GM12865 (cell line): ENCODE data around the gene NAP1L1.
A peak's percentile ranks its signal among the peaks of the same experiment; 100 is the strongest.

Source experiments
- DNase-seq: peaks from one replicate; pipeline ENCODE4 v3.0.0; 2010; ENCODE audit warnings: low read depth
- H3K4me3 ChIP-seq: 2 replicates; pipeline ENCODE4 v1.5.1; 2011; ENCODE audit warnings: mild to moderate bottlenecking, low read depth, low read length, control low read depth
- TF ChIP-seq, protein P1 (sequence below): IDR thresholded peaks from 2 replicates; pipeline ENCODE4 v1.5.1; 2011; ENCODE audit warnings: low read length, control low read depth, low read depth, inconsistent platforms; ENCODE audit not compliant: insufficient read depth; ENCODE audit errors: missing control alignments

The NAP1L1 gene

DNA sequence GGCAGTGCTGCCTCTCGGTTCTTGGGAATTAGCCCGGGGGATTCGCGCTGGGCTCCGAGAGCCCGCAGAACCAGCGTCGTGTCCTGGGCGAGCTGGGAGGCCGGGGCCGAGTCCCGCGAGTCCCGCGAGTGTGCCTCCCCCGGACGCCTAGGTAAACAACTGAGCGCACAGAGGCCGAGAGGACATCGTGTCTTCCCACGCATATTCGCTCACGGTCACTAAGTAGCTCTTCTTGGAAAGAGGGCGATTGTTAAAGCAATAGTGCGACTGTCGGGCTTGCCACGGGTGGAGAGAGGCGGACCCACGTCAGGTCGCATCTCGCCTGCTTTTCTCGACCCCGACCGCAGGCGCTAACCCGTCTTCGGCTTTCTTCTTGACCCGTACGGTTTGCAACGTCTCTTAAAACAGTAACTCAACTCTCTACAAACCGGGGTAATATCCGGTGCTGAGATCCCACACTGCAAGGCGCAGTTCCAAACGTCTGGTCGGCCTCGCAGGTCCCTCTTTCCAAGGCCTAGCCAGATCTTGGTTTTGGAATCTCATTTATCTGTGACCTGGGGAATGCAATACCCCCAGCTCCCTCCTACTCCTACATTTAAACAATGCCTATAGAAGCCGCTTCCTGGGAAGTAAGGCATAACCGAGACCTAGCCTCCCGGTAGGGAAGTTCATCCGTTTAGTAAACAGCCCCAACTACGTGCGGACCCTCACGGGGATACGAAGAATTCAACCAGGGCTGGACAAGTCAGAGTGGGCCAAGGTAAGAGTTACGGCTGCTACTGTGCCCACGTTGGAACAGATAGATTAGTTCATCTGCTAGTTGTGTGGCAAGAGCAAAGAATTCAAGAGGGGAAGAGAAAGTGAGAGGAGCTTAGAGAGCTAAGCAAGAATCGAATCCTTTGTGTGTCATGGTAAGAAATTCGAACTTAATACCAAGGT is 52.2 kb downstream of the NAP1L1 start:
- TF ChIP-seq, protein P1, sequence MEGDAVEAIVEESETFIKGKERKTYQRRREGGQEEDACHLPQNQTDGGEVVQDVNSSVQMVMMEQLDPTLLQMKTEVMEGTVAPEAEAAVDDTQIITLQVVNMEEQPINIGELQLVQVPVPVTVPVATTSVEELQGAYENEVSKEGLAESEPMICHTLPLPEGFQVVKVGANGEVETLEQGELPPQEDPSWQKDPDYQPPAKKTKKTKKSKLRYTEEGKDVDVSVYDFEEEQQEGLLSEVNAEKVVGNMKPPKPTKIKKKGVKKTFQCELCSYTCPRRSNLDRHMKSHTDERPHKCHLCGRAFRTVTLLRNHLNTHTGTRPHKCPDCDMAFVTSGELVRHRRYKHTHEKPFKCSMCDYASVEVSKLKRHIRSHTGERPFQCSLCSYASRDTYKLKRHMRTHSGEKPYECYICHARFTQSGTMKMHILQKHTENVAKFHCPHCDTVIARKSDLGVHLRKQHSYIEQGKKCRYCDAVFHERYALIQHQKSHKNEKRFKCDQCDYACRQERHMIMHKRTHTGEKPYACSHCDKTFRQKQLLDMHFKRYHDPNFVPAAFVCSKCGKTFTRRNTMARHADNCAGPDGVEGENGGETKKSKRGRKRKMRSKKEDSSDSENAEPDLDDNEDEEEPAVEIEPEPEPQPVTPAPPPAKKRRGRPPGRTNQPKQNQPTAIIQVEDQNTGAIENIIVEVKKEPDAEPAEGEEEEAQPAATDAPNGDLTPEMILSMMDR: no peak
- peak; percentile 69 for DNase-seq
- H3K4me3 ChIP-seq: peak overlapping the region; percentile 75

DNA sequence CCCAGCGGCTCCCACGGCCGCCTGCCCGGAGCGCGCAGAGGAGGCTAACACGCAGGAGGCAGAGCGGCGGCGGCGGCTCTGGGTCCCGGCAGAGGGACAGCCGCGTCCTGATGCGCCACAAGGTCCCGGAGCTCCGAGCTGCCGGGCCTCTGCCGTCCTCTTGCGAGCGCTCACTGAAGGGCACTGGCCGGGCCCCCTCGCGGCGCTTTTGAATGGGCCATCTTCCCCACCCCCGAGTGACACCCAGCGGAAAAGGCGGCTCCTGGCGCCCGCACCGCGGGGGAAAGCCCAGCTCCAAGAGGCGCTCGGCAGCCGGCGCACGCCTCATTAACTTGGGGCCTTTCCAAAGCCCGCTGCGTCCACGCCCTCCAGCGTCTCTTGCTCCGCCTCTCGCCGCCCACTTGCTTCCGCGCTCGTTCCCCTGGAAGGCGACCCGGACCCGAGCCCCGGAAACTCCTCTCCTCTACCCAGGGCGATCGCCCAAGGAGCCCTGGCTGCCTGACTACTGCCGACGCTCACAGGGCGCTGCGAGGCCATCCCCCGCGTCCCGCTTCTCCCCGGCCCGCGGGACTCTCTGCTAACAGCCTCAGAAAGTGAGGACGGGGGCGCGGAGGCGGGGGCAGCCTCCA is 53.0 kb downstream of the NAP1L1 start, which contains the start of gene PHLDA1:
Gene PHLDA1, minus strand, starts transcription at position 363 of the 629 bp plus-strand sequence.
- peak within 1 kb of the TSS; percentile 75 for H3K4me3 ChIP-seq
- peak; percentile 96 for DNase-seq
- TF ChIP-seq, protein P1: peak; percentile 49

DNA sequence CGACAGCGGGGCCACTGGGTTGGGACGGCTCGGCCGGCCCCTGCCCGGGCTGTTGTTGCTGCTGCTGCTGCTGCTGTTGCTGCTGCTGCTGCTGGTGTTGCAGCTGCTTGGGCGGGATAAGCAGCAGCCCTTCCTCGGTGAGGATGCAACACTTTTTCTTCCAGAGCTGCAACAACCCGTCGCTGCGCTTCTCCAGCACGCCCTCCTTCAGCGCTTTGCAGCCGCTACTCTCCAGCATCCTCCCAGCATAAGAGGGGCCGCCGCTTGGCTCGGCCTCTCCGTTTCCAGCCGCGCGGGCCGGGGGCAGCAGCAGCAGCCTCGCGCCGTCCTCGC is 53.4 kb downstream of the NAP1L1 start:
- TF ChIP-seq, protein P1: no peak
- no peak for DNase-seq
- peak overlapping the region; percentile 75 for H3K4me3 ChIP-seq

DNA sequence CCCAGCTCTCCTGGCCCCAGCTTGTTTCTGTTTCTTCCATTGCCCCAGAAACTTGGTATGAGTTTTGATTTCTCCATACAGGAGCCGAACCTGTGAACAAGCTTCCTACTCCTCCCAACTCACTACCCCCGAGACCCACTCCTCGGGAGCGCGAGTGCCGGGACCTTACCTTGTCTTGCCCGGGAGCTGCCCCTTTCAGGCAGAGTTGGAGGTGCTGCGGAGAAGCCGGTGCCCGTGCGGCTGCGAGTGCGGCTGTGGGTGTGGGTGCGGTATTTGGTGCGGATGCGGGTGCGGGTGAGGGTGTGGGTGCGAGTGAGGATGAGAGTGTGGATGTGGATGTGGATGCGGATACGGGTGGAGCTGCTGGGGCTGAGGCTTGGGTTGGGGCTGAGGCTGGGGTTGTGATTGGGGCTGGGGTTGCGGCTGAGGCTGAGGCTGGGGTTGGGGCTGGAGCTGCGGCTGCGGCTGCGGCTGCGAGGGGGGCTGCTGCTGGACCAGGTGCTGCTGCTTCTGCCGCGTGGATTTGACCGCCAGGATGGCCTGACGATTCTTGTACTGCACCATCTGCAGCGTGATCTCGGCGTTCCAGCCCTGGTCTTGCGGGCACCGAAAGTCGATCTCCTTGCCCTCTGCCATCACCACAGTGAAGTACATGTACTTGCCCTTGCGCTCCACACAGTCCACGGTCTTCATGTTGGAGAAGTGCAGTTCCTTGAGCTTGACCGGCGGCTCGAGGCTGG is 54.0 kb downstream of the NAP1L1 start:
- H3K4me3 ChIP-seq: peak overlapping the region; percentile 75
- TF ChIP-seq, protein P1: no peak
- peak; percentile 51 for DNase-seq

DNA sequence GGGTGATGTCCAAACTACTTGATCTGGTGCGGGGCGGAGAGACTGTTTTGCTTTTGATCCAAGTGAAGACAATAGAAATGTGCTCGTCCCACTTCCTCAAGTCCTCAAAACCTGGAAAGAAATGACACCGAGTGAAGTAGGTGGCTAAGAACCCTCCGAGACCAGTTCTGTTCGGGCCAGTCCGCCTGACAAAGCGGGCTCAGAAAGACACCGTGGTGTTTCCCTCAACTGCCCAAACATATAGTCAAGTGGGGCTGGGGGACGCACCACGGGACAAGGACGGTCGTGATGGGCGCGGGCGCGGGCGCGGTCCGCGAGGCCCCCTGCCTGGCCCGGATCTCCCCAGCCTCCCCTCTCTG is 54.5 kb downstream of the NAP1L1 start:
- TF ChIP-seq, protein P1: no peak
- no peak for DNase-seq
- peak overlapping the region; percentile 75 for H3K4me3 ChIP-seq

DNA sequence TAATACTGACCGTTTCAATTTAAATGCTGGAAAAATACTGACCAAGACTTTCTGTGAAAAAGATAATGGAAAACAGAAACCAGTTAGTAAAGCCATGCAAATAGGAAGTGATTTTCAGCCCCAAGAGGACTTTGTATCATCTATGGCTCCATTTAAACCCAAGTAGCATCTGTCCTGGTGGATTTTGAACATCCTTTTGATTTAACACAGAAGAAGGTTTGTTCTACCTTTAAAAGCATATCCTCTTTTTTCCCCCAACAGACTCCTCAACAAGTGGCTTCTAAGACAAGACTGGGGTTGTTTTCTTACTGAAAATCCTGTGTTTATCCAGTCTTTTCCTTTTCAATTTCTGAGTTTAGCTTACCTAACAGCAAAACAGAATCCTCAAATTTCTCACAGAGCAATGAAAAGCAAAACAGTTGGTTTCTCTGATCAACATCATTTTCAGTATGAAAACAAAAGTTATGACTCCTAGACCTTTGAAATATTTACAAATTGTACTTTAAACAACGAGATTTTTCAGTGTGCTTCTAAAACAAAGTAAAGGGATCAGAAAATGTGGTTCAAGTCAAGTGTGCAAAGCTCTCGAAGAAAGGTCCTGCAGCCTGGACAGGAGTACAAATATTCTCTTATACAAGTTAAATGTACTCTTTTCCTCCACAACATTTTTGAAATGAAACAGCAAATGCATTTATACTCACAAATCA is 55.8 kb downstream of the NAP1L1 start:
- H3K4me3 ChIP-seq: no peak overlapping the region
- TF ChIP-seq, protein P1: no peak
- DNase-seq: no peak
